Muscle of arm (tissue), 12 donors: Measurements from ENCODE around the gene WWC2. TPM values are rescaled to one million over a fixed set of nuclear protein-coding genes. Genes with fewer than 3 reads are reported as not detected.
"Not testable (repeated sequence)": the region's sequence is repeated elsewhere in the genome, so short reads cannot be mapped to it uniquely, and the experiment has no call there.

Experiments
- DNase-seq: peaks from one replicate; pipeline ENCODE4 v3.0.0-alpha.2; 2013
- polyA plus RNA-seq, 12 donors: library from polyadenylated mRNA; unstranded; fragments of 120-200 nt; gene quantifications; one replicate each; pipeline ENCODE4 v1.2.1, GENCODE V29; 2013; ENCODE audit not compliant: insufficient read length in 12 of 12

The WWC2 gene
- polyA plus RNA-seq, 12 donors: 17.4 to 36.9 (median 21.4) TPM; not detected in 1

DNA sequence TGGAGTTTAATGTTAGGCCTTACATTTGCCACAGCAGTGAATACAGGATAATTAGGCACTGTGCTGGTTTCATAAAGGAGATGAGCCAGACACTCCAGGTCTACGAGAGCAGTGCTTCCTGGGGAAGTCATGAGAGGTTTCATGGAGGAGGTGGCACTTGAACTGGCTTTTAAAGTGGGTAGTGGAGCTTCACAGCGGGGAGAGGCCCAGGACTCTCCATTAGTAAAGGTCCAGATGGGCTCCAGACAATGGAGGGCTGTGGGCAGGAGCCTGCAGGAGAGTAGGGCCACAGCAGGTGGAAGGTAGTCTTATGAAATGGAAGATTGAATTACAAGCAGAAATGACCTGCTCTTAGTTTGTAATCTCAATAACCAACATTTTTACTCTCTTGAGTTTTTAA lies 192.0 kb downstream of the WWC2 start:
- DNase-seq: no peak

DNA sequence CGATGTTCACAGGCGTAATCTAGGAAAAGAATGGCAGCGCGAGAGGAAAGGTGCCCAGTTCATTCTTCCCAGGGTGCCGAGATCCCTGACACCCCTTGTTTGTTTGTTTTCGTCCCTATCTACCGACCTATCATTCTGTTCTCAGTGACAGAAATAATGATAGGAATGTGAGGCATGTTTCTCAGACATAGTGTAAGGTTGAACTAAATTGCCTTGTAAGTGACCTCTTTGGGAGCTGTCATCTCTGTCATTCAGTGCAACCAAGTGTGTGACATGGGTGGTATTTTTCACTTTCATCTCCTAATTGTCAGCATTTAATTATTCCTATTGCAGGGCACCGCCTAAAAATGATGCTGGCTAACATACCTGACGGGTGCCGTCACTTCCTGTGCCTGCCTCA lies 196.7 kb downstream of the WWC2 start:
- DNase-seq: no peak

DNA sequence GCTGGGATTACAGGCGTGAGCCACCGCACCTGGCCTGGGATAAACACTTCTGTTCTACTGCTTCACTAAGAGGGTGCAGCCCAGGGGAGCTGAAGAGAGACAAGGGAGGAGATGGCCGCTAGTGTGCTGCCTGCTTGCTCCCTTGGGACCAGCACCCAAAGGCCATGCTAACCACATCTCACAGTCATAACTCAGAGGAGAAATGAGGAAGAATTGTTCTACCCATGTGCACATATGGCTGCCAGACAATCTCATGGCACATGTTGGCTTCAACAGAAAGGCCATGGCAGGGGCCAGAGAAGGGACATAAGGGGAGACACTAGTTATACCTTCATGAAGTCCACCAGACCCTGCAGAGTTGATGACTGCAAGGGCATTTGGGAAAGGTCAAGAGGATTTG lies 198.6 kb downstream of the WWC2 start:
- DNase-seq: no peak

DNA sequence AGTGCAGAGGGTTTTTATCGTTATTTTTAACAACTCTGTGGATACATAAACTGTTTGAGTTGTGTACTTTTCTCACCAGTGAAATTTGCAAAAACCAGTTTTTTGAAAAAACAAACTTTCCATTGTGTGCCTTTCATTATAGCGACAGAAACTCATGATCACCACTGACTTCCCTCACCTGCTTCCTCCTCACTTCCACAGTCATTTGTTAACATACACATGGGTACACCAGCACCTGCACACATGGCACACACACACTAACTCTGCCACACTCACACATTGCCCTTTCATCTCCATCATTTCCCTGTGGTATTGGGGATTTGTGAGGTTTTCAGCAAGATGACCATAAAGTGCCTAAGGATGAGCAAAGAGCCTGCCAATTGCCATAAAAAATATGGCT lies 200.4 kb downstream of the WWC2 start:
- no peak for DNase-seq

DNA sequence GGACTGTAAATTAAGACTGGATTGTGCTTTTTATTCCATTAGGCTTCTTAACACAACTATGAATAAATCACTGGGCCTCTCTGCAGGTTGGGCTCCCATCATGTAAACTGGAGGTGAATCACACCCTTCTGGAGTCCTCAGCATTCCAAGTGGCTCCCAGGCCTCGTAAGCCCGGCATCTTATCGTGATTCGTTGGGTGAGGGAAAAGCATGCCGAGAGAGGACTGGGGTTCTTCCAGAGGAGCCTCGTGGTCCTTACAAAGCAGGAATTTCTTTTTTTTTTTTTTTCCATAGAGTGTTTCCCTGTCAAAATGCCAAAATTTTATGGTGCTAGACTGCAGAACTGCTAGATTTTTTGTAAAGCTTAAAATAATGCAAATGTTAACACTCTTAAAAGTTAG lies 201.0 kb downstream of the WWC2 start:
- peak; percentile 18 for DNase-seq

DNA sequence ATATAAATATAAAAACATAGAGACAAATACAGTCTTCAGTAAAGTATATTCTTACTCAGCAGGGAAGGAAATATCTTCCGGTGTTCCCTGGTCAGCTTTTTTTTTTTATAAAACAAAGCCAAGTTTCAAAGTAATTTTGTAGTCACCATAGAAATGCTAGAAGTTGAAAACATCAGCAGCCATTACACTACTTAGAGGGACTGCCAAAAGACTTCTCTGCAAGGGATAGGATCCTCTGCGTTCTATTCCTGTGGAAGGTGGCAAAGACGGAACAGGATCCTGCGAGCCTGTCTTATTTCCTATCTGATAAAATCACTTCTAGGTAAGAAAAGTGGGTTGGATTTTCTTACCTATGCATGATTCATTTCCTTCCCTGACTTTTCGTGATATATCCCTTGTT lies 201.6 kb downstream of the WWC2 start:
- DNase-seq: peak; percentile 24

DNA sequence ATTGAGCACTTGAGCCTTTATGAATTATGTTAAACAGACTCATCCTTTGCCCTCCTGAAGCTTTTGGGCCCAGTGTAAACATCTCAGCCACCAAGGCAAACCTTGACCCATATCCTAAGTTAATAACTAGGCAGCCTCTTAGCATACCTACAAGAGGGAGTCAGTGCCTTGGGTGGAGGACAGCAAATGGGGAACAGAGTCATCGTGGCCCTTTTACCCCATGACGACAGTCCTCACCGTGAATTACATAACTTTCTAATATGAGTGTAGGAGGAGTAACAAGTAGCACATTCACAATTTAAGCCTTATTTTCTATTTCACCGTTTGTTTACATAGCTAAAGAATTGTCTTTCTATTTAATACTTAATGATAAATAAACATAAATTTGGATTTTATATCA lies 204.2 kb downstream of the WWC2 start:
- DNase-seq: no peak

DNA sequence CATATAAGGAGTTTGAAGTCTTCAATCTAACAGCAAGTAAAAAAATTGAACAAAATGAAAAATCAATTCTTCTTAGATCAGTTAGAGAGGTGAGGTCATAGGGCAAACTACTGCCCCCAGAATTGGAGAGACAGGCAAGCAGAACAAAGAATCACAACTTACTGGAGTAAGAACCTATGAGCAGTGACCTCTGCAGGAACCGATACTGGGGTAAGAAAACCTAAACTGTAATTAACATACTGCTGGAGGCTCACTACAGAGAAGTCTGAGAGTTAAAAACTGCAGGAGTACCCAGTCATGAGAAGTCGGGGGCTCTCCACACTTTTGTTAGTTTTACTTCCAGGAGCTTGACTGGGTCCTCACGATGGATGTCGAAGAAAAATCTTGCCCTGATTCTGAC lies 205.0 kb downstream of the WWC2 start:
- no peak for DNase-seq

DNA sequence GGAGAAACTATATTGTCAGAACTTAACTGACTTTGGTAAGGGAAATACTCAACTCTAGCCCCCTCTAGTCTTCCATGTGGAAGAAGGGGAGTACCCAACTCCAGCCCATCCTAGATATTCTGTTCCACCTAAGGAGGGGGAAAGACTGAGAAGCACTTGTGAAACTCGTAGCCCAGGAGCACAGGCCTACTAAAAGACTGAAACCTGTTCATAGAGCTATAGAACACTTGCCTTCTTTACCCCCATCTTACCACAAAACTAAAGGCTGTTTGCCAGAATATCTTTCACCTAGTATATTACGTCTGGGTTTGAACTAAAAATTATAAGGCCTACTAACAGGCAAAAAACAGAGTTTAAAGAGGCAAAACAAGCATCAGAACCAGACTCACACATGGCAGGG lies 205.5 kb downstream of the WWC2 start:
- DNase-seq: no peak

DNA sequence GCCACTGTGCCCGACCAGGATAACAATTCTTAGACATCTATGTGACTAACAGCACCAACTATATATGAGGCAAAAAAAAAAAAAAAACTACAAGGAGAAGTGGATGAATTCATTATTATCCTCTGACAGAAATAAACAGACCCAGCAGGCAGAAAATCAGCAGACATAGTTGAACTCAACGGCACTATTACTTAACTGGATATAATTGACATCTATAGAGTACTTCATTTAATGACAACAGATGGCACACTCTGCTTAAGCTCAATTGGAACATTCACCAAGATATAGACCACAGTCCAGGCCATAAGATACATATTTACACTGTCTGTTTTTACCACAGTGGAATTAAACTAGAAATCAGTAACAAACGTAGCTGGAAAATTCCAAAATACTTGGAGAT lies 207.8 kb downstream of the WWC2 start:
- DNase-seq: no peak

DNA sequence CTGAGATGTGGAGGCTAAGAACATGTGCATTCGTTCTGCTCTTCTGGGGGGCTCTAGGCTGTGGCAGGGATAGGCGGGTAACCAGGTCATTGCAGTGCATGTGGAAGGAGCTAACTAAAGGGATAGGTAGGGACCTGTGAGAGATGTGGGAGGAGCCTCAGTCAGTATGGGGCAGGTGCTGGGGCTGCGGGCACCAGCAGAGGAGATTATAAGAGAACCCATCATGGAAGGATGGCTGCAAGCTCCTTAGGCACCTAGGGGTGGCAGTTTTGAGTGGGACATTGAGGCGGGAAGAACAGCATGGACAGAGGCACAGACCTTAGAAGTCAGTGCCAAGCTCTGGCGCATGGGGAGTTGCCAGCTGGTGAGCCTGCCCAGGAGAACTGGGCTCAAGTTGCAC lies 213.8 kb downstream of the WWC2 start:
- DNase-seq: no peak

DNA sequence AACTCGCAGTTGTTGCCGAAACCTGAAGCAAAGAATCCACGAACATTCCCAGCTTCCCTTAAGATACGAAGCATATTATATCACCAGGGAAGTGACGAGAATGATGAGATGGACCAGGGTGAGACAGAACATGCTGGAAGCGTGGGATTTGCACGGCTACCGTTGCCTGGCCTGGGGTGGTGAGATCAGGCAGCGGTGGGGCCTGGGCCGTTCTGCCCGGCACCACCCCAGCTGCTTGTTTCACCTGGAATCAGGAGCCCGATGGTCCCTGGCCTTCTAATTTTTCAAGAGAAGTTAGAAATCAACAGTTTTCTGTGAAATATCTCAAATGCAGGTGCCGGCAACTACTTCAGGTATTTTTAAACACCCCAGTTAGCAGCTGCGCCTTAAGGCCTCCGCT lies 215.3 kb downstream of the WWC2 start:
- no peak for DNase-seq

DNA sequence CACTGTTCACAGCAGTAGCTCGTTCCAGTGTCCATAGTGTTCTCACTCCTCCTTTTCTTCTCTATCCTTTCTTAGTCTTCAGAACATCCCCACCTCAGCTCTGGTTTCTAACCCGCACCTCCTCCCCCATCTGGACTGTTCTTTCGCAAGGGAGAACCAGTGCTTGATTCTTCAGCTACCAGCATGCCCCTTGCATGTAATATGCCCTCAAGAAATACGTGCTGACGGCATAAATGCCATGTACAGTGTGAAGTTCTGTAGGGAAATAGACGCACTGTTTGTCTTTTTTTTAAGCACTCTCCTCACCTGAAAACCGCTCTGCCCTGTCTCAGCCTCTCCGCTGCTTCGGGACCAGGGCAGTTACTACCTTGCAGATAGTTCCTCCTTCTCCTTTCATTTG lies 215.7 kb downstream of the WWC2 start:
- no peak for DNase-seq

DNA sequence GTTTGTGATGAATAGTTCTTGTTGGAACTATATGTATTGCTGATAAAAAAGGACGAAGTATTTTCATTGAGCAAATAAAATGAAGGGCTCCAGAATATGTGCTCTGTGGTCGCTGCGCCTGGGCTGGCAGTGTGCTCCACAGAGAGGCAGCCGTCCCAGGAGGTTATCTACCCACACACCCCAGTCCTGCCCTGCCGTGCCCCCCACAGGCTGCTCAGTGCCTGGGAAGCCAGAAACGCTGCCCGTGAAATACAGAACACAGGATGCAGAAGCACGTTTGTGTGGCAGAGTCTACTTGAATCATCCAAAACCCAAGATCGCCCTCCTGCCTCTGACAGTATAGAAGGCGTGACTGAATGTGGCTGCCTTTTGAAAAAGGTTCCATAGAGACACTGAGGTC lies 219.6 kb downstream of the WWC2 start:
- DNase-seq: no peak

DNA sequence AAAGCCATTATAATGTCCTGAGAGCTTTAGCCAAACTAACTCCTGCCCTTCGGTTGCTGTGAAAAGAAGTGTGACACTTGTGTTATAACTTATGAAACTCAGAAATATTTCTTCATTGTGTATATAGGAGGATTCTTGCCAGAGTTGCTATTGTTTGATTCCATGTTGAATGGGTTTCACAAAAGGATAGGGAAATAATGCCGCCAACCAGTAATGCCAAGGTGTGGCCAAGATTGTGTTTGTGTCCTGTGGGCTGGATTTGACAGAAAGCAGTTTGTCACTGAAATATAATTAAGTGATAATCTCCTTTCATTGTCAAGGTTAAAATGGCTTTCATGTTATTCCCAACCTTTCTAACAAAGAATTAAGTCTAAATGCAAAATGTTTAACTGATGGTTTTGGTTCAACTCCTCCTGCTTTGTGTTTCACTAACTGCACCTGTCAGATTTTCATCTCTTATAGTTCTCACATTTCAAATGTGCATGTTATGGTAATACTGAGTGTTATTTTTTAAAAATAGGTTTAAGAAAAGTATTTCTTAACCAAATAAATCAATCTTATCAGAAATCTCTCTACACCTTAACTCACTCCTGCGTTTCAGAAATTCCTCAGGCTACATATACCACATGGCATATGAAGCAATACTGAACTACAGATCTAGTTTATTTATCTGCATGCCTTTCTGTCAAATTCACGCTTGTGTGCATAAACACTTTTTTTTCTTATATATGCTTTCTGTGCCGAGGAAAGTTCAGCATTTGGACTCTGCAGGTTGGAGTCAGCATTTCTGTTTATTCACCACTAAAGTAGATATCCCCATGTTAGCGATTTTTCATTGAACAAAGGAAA lies 221.4 kb downstream of the WWC2 start, which contains the start of gene CLDN22:
CLDN22 (minus strand) TSS at position 66 of the 849 bp plus-strand sequence; CDS start at position 8, 58 bp downstream.
- no peak for DNase-seq

DNA sequence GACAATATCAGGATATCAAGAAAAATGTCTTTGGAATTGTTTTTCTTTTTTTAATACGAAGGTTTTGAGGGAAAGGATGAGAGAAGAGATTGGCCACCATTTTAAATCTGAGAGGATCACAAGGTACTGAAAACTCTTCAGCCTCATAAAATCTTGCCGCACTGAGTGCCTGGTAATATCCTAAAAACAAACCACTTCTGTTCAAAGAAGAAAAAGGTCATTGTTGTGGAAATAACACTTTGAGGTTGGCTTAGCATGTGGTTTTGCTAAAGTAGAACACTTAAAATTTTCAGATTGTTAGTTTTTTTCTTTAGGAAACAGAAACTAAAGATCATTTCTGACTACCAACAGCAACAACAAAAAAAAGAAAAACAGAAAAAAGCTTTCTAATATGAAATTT lies 222.0 kb downstream of the WWC2 start:
- DNase-seq: no peak

DNA sequence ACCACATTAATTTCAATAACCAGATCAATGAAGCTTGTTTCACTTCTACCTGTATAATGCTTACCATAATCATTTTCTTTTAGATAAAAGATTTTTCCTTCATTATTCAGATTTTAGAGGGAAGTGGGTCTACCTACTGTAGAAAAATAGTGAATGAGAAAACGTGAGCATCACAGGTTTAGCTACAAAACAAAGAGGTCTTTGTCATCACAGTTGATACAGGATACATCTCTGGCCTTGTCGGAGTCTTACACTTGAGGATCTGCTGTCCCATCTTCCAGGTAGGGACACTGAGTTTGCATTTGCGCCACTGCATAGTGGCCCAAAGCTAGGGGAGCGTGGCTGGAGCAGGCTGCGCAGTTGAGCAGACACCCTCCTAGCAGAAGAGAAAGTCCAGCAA lies 222.5 kb downstream of the WWC2 start:
- no peak for DNase-seq

DNA sequence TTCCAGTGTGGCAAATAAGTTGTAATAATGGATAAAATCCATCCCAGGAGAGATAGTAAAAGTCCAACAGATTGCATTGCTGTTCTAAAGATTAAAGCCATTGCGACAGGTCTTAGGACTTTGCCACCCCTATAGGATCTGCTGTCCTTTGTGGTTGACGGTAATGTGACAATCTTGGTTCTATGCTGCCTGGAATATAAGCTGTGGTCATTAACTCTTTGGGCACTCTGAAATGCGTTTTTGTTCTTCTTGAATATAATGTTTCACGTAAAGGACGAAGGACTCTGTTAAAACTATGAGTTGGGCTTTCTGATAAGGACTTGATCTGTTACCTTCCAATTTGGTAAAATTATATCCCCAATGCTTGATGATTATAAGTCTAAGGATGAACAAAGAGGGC lies 223.3 kb downstream of the WWC2 start, which contains the start of gene CLDN24:
CLDN24 (minus strand) TSS at position 101 of the 400 bp plus-strand sequence; CDS start at position 101, 0 bp downstream.
- no peak for DNase-seq

DNA sequence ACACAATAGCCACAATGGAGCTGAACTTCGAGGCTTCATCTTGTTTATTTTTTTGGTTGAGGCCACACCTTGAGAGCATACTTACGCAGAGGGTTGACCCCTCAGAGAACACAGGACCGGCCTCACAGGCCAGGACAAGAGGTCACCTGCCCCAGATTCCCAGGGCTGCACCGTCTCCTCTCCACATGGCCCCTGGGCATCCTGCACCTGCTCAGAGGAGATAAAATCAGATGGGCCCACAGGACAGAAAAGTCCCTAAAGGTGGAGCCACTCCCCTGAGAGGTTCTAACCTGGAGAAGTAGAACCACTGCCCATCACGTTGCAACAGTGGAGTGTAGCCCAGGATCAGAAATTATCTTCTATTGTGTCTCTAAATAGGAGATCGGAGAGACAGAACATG lies 224.2 kb downstream of the WWC2 start:
- no peak for DNase-seq

DNA sequence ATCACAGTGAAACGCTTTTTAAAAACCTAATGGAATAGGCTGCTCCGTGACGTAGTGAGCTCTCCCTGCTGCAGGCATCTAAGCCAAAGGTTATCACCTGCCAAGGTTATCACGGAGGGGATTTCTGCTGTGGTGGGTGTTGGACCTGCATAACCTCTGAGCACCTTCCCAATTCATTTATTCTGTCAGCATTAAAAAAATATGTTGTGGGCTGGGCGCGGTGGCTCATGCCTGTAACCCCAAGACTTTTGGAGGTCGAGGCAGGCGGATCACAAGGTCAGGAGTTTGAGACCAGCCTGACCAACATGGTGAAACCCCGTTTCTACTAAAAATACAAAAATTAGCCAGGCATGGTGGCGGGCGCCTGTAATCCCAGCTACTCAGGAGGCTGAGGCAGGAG lies 225.0 kb downstream of the WWC2 start:
- DNase-seq: not testable (repeated sequence)

DNA sequence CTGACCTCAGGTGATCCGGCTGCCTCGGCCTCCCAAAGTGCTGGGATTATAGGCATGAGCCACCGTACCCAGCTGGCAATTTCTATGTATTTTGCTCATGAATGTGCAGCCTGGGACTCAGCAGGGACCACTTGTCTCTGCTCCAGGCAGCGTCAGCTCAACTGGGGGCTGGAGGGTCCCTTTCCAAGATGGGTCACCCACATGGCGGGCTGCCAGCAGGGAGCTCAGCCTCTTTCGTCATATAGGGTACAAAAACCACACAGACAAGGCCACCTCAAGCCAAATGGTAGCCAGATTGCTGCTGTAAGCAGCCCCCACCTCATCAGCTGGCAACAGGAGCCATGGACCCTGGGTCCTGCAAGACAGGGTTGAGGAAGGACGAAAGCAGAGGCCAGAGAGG lies 225.6 kb downstream of the WWC2 start:
- DNase-seq: no peak

DNA sequence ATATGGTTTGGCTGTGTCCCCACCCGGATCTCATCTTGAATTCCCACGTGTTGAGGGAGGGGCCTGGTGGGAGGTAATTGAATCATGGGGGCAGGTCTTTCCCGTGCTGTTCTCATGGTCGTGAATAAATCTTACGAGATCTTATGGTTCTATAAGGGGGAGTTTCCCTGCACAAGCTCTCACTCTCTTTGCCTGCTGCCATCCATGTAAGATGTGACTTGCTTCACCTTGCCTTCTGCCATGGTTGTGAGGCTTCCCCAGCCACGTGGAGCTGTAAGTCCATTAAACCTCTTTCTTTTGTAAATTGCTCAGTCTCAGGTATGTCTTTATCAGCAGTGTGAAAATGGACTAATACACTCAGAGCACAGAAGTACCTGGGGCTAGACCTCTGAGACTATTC lies 227.3 kb downstream of the WWC2 start:
- DNase-seq: not testable (repeated sequence)

DNA sequence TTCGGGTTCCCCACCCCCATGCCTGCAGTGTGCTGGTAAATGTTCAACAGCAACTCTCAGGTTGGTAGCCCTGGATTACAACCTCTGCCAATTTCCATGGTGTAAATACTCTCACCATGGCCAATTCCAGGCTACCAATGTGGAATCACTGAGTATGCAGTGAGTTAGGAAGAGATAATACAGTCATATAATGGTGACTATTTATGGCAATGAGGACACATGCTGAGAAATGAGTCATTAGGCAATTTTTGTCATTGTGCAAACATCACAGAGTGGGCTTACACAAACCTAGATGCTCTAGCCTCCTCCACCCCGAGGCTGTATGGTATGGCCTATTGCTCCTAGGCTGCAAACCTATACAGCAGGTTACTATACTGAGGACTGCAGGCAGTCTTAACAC lies 227.8 kb downstream of the WWC2 start:
- DNase-seq: no peak

DNA sequence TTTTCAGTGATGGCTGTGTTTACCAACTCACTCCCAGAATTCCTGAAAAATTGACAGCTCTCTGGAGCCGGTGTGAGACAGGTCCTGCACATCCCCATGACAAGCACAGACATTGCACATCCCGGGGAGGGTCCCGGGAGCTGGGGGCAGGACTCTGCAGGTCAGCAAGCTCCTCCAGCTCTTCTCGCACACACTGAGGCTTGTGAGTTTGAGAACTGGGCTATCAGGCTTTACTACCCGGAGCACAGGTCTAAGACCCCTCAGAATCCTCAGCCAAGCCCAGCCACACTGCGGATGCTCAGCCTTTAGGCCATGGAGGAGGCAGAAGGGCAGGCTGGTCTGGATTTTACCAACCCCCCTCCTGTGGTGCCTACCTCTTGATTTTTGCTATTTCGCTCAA lies 228.8 kb downstream of the WWC2 start:
- no peak for DNase-seq
